ENCODE data around the gene MIEF1.

GRCh38 chr22:39529487-39529851 is 27.4 kb downstream of the MIEF1 start:
- no peak; the same call in 1 of the 2 replicates for TF ChIP-seq CTCF (IDR thresholded peaks at IDR 0.05)
- TF ChIP-seq YY1 (IDR thresholded peaks at IDR 0.05; ENCODE audit: low read depth): no peak
- TF ChIP-seq POLR2AphosphoS5 (IDR thresholded peaks at IDR 0.05; ENCODE audit: low read depth, low read length): no peak
- TF ChIP-seq RCOR1 (IDR thresholded peaks at IDR 0.05; ENCODE audit: low read length): no peak
- no peak for TF ChIP-seq EZH2phosphoT487 (IDR thresholded peaks at IDR 0.05; ENCODE audit: borderline replicate concordance, low read depth)
